ENCODE results near the gene VAV1.

GRCh38 chr19:6864325-6864940, 91.9 kb downstream of the VAV1 start:
- TF ChIP-seq CTCF (IDR thresholded peaks at IDR 0.05; ENCODE audit: low read length) (no peak), EZH2 (IDR thresholded peaks at IDR 0.05; ENCODE audit: borderline replicate concordance, low read length) (no peak)
